Measurements from ENCODE around the gene IFT57. TPM values are rescaled to one million over a fixed set of nuclear protein-coding genes. Genes with fewer than 3 reads are reported as not detected.

IFT57 gene
- total RNA-seq, 1 donor from 2014 or later: 77.2 TPM

- no peak for DNase-seq (ENCODE audit: low read depth)
Measured at GRCh38 chr3:108219336-108219735, 2.9 kb downstream of the IFT57 start.

- DNase-seq (ENCODE audit: low read depth): no peak
Measured at GRCh38 chr3:108218811-108219210, 3.4 kb downstream of the IFT57 start.

- DNase-seq (ENCODE audit: low read depth): no peak
Measured at GRCh38 chr3:108215871-108216270, 6.4 kb downstream of the IFT57 start.

GRCh38 chr3:108209579-108209978 is 12.6 kb downstream of the IFT57 start:
- no peak for DNase-seq (ENCODE audit: low read depth)

GRCh38 chr3:108208831-108209230 is 13.4 kb downstream of the IFT57 start:
- DNase-seq (ENCODE audit: low read depth): peak; percentile 47

GRCh38 chr3:108202834-108203233 is 19.4 kb downstream of the IFT57 start:
- DNase-seq (ENCODE audit: low read depth): no peak

- no peak for DNase-seq (ENCODE audit: low read depth)
Measured at GRCh38 chr3:108202080-108202479, 20.1 kb downstream of the IFT57 start.

- DNase-seq (ENCODE audit: low read depth): no peak
Measured at GRCh38 chr3:108201258-108201657, 21.0 kb downstream of the IFT57 start.

- no peak for DNase-seq (ENCODE audit: low read depth)
Measured at GRCh38 chr3:108200578-108200977, 21.6 kb downstream of the IFT57 start.

- DNase-seq (ENCODE audit: low read depth): no peak
Measured at GRCh38 chr3:108200024-108200423, 22.2 kb downstream of the IFT57 start.

GRCh38 chr3:108191394-108191793 is 30.8 kb downstream of the IFT57 start:
- DNase-seq (ENCODE audit: low read depth): no peak

GRCh38 chr3:108190346-108190745 is 31.9 kb downstream of the IFT57 start:
- peak; percentile 6 for DNase-seq (ENCODE audit: low read depth)

GRCh38 chr3:108189440-108189839 is 32.8 kb downstream of the IFT57 start:
- DNase-seq (ENCODE audit: low read depth): no peak

- DNase-seq (ENCODE audit: low read depth): no peak
Measured at GRCh38 chr3:108185536-108185935, 36.7 kb downstream of the IFT57 start.

GRCh38 chr3:108184824-108185223 is 37.4 kb downstream of the IFT57 start:
- no peak for DNase-seq (ENCODE audit: low read depth)

GRCh38 chr3:108183971-108184370 is 38.3 kb downstream of the IFT57 start:
- DNase-seq (ENCODE audit: low read depth): no peak

- peak; percentile 7 for DNase-seq (ENCODE audit: low read depth)
Measured at GRCh38 chr3:108183181-108183580, 39.0 kb downstream of the IFT57 start.

GRCh38 chr3:108182339-108182738 is 39.9 kb downstream of the IFT57 start:
- no peak for DNase-seq (ENCODE audit: low read depth)

GRCh38 chr3:108181172-108181571 is 41.1 kb downstream of the IFT57 start:
- no peak for DNase-seq (ENCODE audit: low read depth)

- DNase-seq (ENCODE audit: low read depth): peak; percentile 46
Measured at GRCh38 chr3:108180194-108180593, 42.0 kb downstream of the IFT57 start.

GRCh38 chr3:108178676-108179075 is 43.5 kb downstream of the IFT57 start:
- DNase-seq (ENCODE audit: low read depth): no peak

GRCh38 chr3:108177536-108177935 is 44.7 kb downstream of the IFT57 start:
- DNase-seq (ENCODE audit: low read depth): no peak

GRCh38 chr3:108175352-108175751 is 46.9 kb downstream of the IFT57 start:
- DNase-seq (ENCODE audit: low read depth): peak; percentile 22

GRCh38 chr3:108171106-108171505 is 51.1 kb downstream of the IFT57 start:
- DNase-seq (ENCODE audit: low read depth): no peak

- no peak for DNase-seq (ENCODE audit: low read depth)
Measured at GRCh38 chr3:108164391-108164790, 57.8 kb downstream of the IFT57 start.
